ENCODE measurements around the gene EFCAB8.
A peak's percentile ranks its signal among the peaks of the same experiment; 100 is the strongest.
"Not testable (repeated sequence)": the region's sequence is repeated elsewhere in the genome, so short reads cannot be mapped to it uniquely, and the experiment has no call there.

The EFCAB8 gene

GRCh38 chr20:32974204-32975064 is 115.7 kb downstream of the EFCAB8 start:
- not testable (repeated sequence) for DNase-seq

- DNase-seq: not testable (repeated sequence)
These were observed 116.4 kb downstream of the EFCAB8 start for GRCh38 chr20:32975121-32975520.

GRCh38 chr20:32975698-32976674 is 117.3 kb downstream of the EFCAB8 start:
- no peak for DNase-seq

GRCh38 chr20:32976746-32977145 is 118.0 kb downstream of the EFCAB8 start:
- no peak for DNase-seq

GRCh38 chr20:32977281-32978008 is 118.7 kb downstream of the EFCAB8 start:
- no peak for DNase-seq

- no peak for DNase-seq
These were observed 119.2 kb downstream of the EFCAB8 start for GRCh38 chr20:32978009-32978335.

GRCh38 chr20:32979201-32979998 is 120.7 kb downstream of the EFCAB8 start:
- no peak for DNase-seq

- peak; percentile 17 for DNase-seq
These were observed 121.6 kb downstream of the EFCAB8 start for GRCh38 chr20:32980131-32980941.

- DNase-seq: no peak
These were observed 122.3 kb downstream of the EFCAB8 start for GRCh38 chr20:32980990-32981389.

GRCh38 chr20:32982617-32983458 is 124.1 kb downstream of the EFCAB8 start:
- peak; percentile 28 for DNase-seq

- no peak for DNase-seq
These were observed 124.9 kb downstream of the EFCAB8 start for GRCh38 chr20:32983459-32984112.

- DNase-seq: no peak
These were observed 125.5 kb downstream of the EFCAB8 start for GRCh38 chr20:32984196-32984595.

- no peak for DNase-seq
These were observed 126.1 kb downstream of the EFCAB8 start for GRCh38 chr20:32984631-32985354.

- no peak for DNase-seq
These were observed 126.9 kb downstream of the EFCAB8 start for GRCh38 chr20:32985596-32985995.

- DNase-seq: no peak
These were observed 127.7 kb downstream of the EFCAB8 start for GRCh38 chr20:32986331-32986966.

- no peak for DNase-seq
These were observed 128.5 kb downstream of the EFCAB8 start for GRCh38 chr20:32987044-32987825.

- no peak for DNase-seq
These were observed 129.3 kb downstream of the EFCAB8 start for GRCh38 chr20:32988008-32988407.
